Liver (tissue), 9 donors: ENCODE data around the gene THRB. TPM values are rescaled to one million over a fixed set of nuclear protein-coding genes. Genes with fewer than 3 reads are reported as not detected.

ENCODE experiments used
- DNase-seq: peaks from one replicate; pipeline ENCODE4 v3.0.0-alpha.2; 2017; ENCODE audit warnings: low spot score
- H3K27ac ChIP-seq, 2 donors: one replicate each; pipeline ENCODE4 v1.7.0; 2013; ENCODE audit warnings: inconsistent platforms in 2 of 2, low read length in 2 of 2, control low read depth in 1 of 2, low read depth in 1 of 2, mild to moderate bottlenecking in 1 of 2
- H3K27me3 ChIP-seq, 4 donors: one replicate each; pipeline versions ENCODE4 v1.6.1 to v1.7.0; 2013; ENCODE audit warnings: low read length in 3 of 4, inconsistent platforms in 1 of 4, mild to moderate bottlenecking in 1 of 4, moderate library complexity in 1 of 4; ENCODE audit not compliant: control insufficient read depth in 4 of 4, insufficient read depth in 4 of 4
- H3K36me3 ChIP-seq, 4 donors: one replicate each; pipeline versions ENCODE4 v1.6.1 to v1.7.0; 2013; ENCODE audit warnings: low read length in 3 of 4, mild to moderate bottlenecking in 3 of 4, low read depth in 1 of 4, moderate library complexity in 1 of 4; ENCODE audit not compliant: control insufficient read depth in 4 of 4, insufficient read depth in 3 of 4
- H3K4me1 ChIP-seq, 4 donors: one replicate each; pipeline versions ENCODE4 v1.6.1 to v1.7.0; 2013; ENCODE audit warnings: low read length in 3 of 4, mild to moderate bottlenecking in 3 of 4, moderate library complexity in 1 of 4; ENCODE audit not compliant: control insufficient read depth in 4 of 4, insufficient read depth in 4 of 4
- H3K4me3 ChIP-seq, 3 donors: one replicate each; pipeline versions ENCODE4 v1.6.1 to v1.7.0; 2013; ENCODE audit warnings: low read length in 3 of 3, control low read depth in 1 of 3, low read depth in 1 of 3, mild to moderate bottlenecking in 1 of 3
- H3K9ac ChIP-seq, 2 donors: one replicate each; pipeline ENCODE4 v1.7.0; 2013; ENCODE audit warnings: low read length in 2 of 2, mild to moderate bottlenecking in 2 of 2, moderate library complexity in 2 of 2, control low read depth in 1 of 2, low read depth in 1 of 2
- H3K9me3 ChIP-seq, 4 donors: one replicate each; pipeline versions ENCODE4 v1.6.1 to v1.7.0; 2013; ENCODE audit warnings: low read length in 3 of 4; ENCODE audit not compliant: control insufficient read depth in 4 of 4
- ATF3 ChIP-seq: IDR thresholded peaks from 2 replicates; pipeline ENCODE4 v1.6.1; 2016; ENCODE audit warnings: antibody characterized with exemption
- CTCF ChIP-seq: fragments of 150-350 bp; IDR thresholded peaks from 2 replicates; pipeline ENCODE4 v1.5.1; 2017; ENCODE audit warnings: improper control_type of control experiment, low read depth, low read length; ENCODE audit not compliant: missing input control
- EGR1 ChIP-seq, 2 donors: IDR thresholded peaks; 2 replicates each; pipeline ENCODE4 v1.6.1; 2016 to 2018; ENCODE audit warnings: antibody characterized with exemption in 2 of 2, low read depth in 2 of 2
- FOXA1 ChIP-seq: IDR thresholded peaks from 2 replicates; pipeline ENCODE4 v1.6.1; 2016; ENCODE audit warnings: antibody characterized with exemption
- FOXA2 ChIP-seq: IDR thresholded peaks from 2 replicates; pipeline ENCODE4 v1.6.1; 2016; ENCODE audit warnings: antibody characterized with exemption
- GABPA ChIP-seq, 2 donors: IDR thresholded peaks in 1 of 2; conservative IDR thresholded peaks in 1 of 2; 2 replicates each; pipeline ENCODE4 v1.6.1; 2016; ENCODE audit warnings: antibody characterized with exemption in 2 of 2, mild to moderate bottlenecking in 1 of 2, moderate library complexity in 1 of 2
- HNF4A ChIP-seq, 2 donors: conservative IDR thresholded peaks; 2 replicates each; pipeline ENCODE4 v1.6.1; 2016; ENCODE audit warnings: antibody characterized with exemption in 2 of 2, mild to moderate bottlenecking in 2 of 2
- HNF4G ChIP-seq: IDR thresholded peaks from 2 replicates; pipeline ENCODE4 v1.6.1; 2016; ENCODE audit warnings: antibody characterized with exemption
- JUND ChIP-seq, 2 donors: IDR thresholded peaks; 2 replicates each; pipeline ENCODE4 v1.6.1; 2016; ENCODE audit warnings: antibody characterized with exemption in 2 of 2
- MAX ChIP-seq: IDR thresholded peaks from 2 replicates; pipeline ENCODE4 v1.6.1; 2016; ENCODE audit warnings: antibody characterized with exemption
- NR2F2 ChIP-seq: IDR thresholded peaks from 2 replicates; pipeline ENCODE4 v1.6.1; 2016; ENCODE audit warnings: antibody characterized with exemption
- RAD21 ChIP-seq, 2 donors: IDR thresholded peaks; 2 replicates each; pipeline ENCODE4 v1.6.1; 2016; ENCODE audit warnings: antibody characterized with exemption in 2 of 2, mild to moderate bottlenecking in 2 of 2
- RXRA ChIP-seq, 2 donors: IDR thresholded peaks; 2 replicates each; pipeline ENCODE4 v1.6.1; 2017 to 2018; ENCODE audit warnings: antibody characterized with exemption in 2 of 2, mild to moderate bottlenecking in 1 of 2
- SP1 ChIP-seq: IDR thresholded peaks from 2 replicates; pipeline ENCODE4 v1.6.1; 2018; ENCODE audit warnings: antibody characterized with exemption, mild to moderate bottlenecking
- TAF1 ChIP-seq: conservative IDR thresholded peaks from 2 replicates; pipeline ENCODE4 v1.6.1; 2016; ENCODE audit warnings: antibody characterized with exemption, mild to moderate bottlenecking
- YY1 ChIP-seq: IDR thresholded peaks from 2 replicates; pipeline ENCODE4 v1.6.1; 2016; ENCODE audit warnings: antibody characterized with exemption, mild to moderate bottlenecking
- ZBTB33 ChIP-seq: IDR thresholded peaks from 2 replicates; pipeline ENCODE4 v1.6.1; 2016; ENCODE audit warnings: antibody characterized with exemption
- WGBS: extraction: QIAGEN DNeasy Blood & Tissue Kit; methylation state at CpG from one replicate; pipeline ENCODE4 v1.1.7; 2013; 5-methylcytosine and 5-hydroxymethylcytosine counted together
- polyA plus RNA-seq, 2 donors: library from polyadenylated mRNA; stranded (reverse) in 1 of 2; unstranded in 1 of 2; fragments of 200-250 nt in 1 of 2; fragments of >200 nt in 1 of 2; fragmentation: Nextera tagmentation in 1 of 2; extraction: Ambion mirVana in 1 of 2; gene quantifications; one replicate each; pipeline versions ENCODE4 v1.2.1 to v1.2.3, GENCODE V29; 2013 to 2015
- total RNA-seq, 2 donors: library from RNA; depleted of rRNA; stranded (reverse); fragments of >200 nt; gene quantifications; one replicate each; pipeline ENCODE4 v1.2.3, GENCODE V29; 2014
- donor health status: healthy.
- donor health status: healthy.
- donor health status: healthy.
- donor health status: healthy.
- donor health status: healthy.

The THRB gene
- total and polyA plus RNA-seq, 4 donors = 5.9 to 23.9 (median 9.3) TPM

- Histone ChIP-seq H3K27me3 (no peaks in the 10 kb centered on the region), H3K36me3 (no peaks in the 10 kb centered on the region), H3K9me3 (no peaks in the 10 kb centered on the region), H3K27ac (peak overlapping the region; percentile 9 to 59), H3K9ac (no peak overlapping the region), H3K4me3 (no peak overlapping the region), H3K4me1 (peaks cover 3 to 30% (median 19%) of the 10 kb centered on the region in 4 donors)
- DNase-seq = no peak
- 58% methylated on average over 1 of the region's 1 CpG for WGBS
- TF ChIP-seq EGR1 (IDR thresholded peaks at IDR 0.05; ENCODE audit: low read depth in 2 of 2) (no peak), HNF4A (conservative IDR thresholded peaks at IDR 0.05) (no peak), TAF1 (no peak), ZBTB33 (no peak), RAD21 (IDR thresholded peaks at IDR 0.05) (no peak), CTCF (no peak), NR2F2 (no peak), YY1 (no peak), SP1 (no peak), FOXA2 (no peak), JUND (IDR thresholded peaks at IDR 0.05) (no peak), FOXA1 (no peak), RXRA (IDR thresholded peaks at IDR 0.05) (no peak), GABPA (IDR thresholded peaks at IDR 0.05 in 1 of 2, conservative IDR thresholded peaks at IDR 0.05 in 1 of 2) (no peak), HNF4G (no peak), MAX (no peak)
Measured at GRCh38 chr3:24434651-24435050, 60.0 kb downstream of the THRB start.

GRCh38 chr3:24433838-24434591 lies 60.6 kb downstream of the THRB start:
- DNase-seq = no peak
- H3K4me3 ChIP-seq = peak overlapping the region in 1 of 3 donors; percentile 25
- no peaks in the 10 kb centered on the region for H3K9me3 ChIP-seq
- peaks cover 3 to 29% (median 19%) of the 10 kb centered on the region in 4 donors for H3K4me1 ChIP-seq
- H3K27me3 ChIP-seq = no peaks in the 10 kb centered on the region
- no peaks in the 10 kb centered on the region for H3K36me3 ChIP-seq
- 30% methylated on average over 5 of the region's 5 CpGs for WGBS
- no peak overlapping the region for H3K9ac ChIP-seq
- peak overlapping the region; percentile 9 to 59 for H3K27ac ChIP-seq
- no peak for TF ChIP-seq ATF3
- TF ChIP-seq FOXA1 = no peak
- TF ChIP-seq RAD21 (IDR thresholded peaks at IDR 0.05) = peak; percentile 27 to 51
- TF ChIP-seq NR2F2 = no peak
- no peak for TF ChIP-seq GABPA (IDR thresholded peaks at IDR 0.05 in 1 of 2, conservative IDR thresholded peaks at IDR 0.05 in 1 of 2)
- TF ChIP-seq TAF1 = peak; percentile 39
- TF ChIP-seq YY1 = peak; percentile 56
- no peak for TF ChIP-seq CTCF
- TF ChIP-seq RXRA (IDR thresholded peaks at IDR 0.05) = peak in 1 of 2 donors; percentile 63
- no peak for TF ChIP-seq HNF4G
- TF ChIP-seq MAX = peak; percentile 37
- peak; percentile 72 to 77 for TF ChIP-seq HNF4A (conservative IDR thresholded peaks at IDR 0.05)
- peak; percentile 27 for TF ChIP-seq SP1
- peak in 1 of 2 donors; percentile 70 for TF ChIP-seq JUND (IDR thresholded peaks at IDR 0.05)
- TF ChIP-seq EGR1 (IDR thresholded peaks at IDR 0.05; ENCODE audit: low read depth in 2 of 2) = no peak
- TF ChIP-seq FOXA2 = no peak
- TF ChIP-seq ZBTB33 = peak; percentile 40
